ENCODE data around the gene UBL3. TPM values are rescaled to one million over a fixed set of nuclear protein-coding genes. Genes with fewer than 3 reads are reported as not detected.

UBL3 gene
- total and polyA plus RNA-seq, 3 donors from 2014 or later: 35.0 to 42.4 (median 41.6) TPM

Small RNA genes within 50 kb of the gene (small RNA-seq; reads per million reads assigned to genes)
- gene RF00017 (0 reads per million in 2 donors), gene TIMM8BP1 (0 reads per million in 2 donors)
